Neural progenitor cell (in vitro differentiated cells): ENCODE measurements around the gene RAD51B. TPM values are rescaled to one million over a fixed set of nuclear protein-coding genes. Genes with fewer than 3 reads are reported as not detected.
A peak's percentile ranks its signal among the peaks of the same experiment; 100 is the strongest.

Source experiments
- DNase-seq: peaks from one replicate; pipeline ENCODE4 v3.0.0-alpha.2; 2016; ENCODE audit warnings: low spot score
- H2AFZ ChIP-seq: fragments of 200-600 bp; sonication (generic); replicated peaks from 2 replicates; pipeline ENCODE4 v1.6.1; 2016; ENCODE audit warnings: antibody characterized with exemption
- H3F3A ChIP-seq: fragments of 200-600 bp; sonication (generic); 2 replicates; pipeline ENCODE4 v1.6.1; 2016; ENCODE audit warnings: antibody characterized with exemption, low read depth
- H3K27ac ChIP-seq: fragments of 200-600 bp; sonication (generic); 2 replicates; pipeline ENCODE4 v1.5.1; 2016; ENCODE audit warnings: mild to moderate bottlenecking
- H3K27me3 ChIP-seq: fragments of 200-600 bp; sonication (generic); 2 replicates; pipeline ENCODE4 v1.6.1; 2016; ENCODE audit warnings: mild to moderate bottlenecking, moderate library complexity
- H3K36me3 ChIP-seq: fragments of 200-600 bp; sonication (generic); 2 replicates; pipeline ENCODE4 v1.5.1; 2016
- H3K4me1 ChIP-seq: fragments of 200-600 bp; sonication (generic); 2 replicates; pipeline ENCODE4 v1.6.1; 2016; ENCODE audit warnings: mixed run types
- H3K4me2 ChIP-seq: fragments of 200-600 bp; sonication (generic); 2 replicates; pipeline ENCODE4 v1.6.1; 2016
- H3K4me3 ChIP-seq: fragments of 200-600 bp; sonication (generic); 2 replicates; pipeline ENCODE4 v1.5.1; 2016
- H3K79me2 ChIP-seq: fragments of 200-600 bp; sonication (generic); 2 replicates; pipeline ENCODE4 v1.6.1; 2016; ENCODE audit warnings: low read depth
- H3K9ac ChIP-seq: fragments of 200-600 bp; sonication (generic); 2 replicates; pipeline ENCODE4 v1.6.1; 2016
- H3K9me3 ChIP-seq: fragments of 200-600 bp; sonication (generic); 2 replicates; pipeline ENCODE4 v1.5.1; 2016; ENCODE audit warnings: low read depth
- H4K20me1 ChIP-seq: fragments of 200-600 bp; sonication (generic); 2 replicates; pipeline ENCODE4 v1.6.1; 2016; ENCODE audit warnings: low read depth
- H3K27ac Mint-ChIP-seq: 3 replicates; pipeline ENCODE4 v1.8.0; 2021; ENCODE audit warnings: mixed read lengths
- H3K27me3 Mint-ChIP-seq: 2 replicates; pipeline ENCODE4 v1.8.0; 2022; ENCODE audit warnings: low read depth, mild to moderate bottlenecking, inconsistent platforms, moderate library complexity, mixed read lengths; ENCODE audit not compliant: insufficient read depth
- H3K36me3 Mint-ChIP-seq: 3 replicates; pipeline ENCODE4 v1.8.0; 2021; ENCODE audit warnings: mixed read lengths
- H3K4me1 Mint-ChIP-seq: 3 replicates; pipeline ENCODE4 v1.8.0; 2021; ENCODE audit warnings: mixed read lengths
- H3K4me3 Mint-ChIP-seq: 3 replicates; pipeline ENCODE4 v1.8.0; 2021; ENCODE audit warnings: mild to moderate bottlenecking, moderate library complexity, mixed read lengths
- H3K9me3 Mint-ChIP-seq: 3 replicates; pipeline ENCODE4 v1.8.0; 2020; ENCODE audit warnings: mixed read lengths
- EZH2 ChIP-seq: fragments of 200-600 bp; sonication (generic); IDR thresholded peaks from 2 replicates; pipeline ENCODE4 v1.6.1; 2017; ENCODE audit warnings: antibody characterized with exemption, mild to moderate bottlenecking, moderate library complexity
- EZH2phosphoT487 ChIP-seq: fragments of 200-600 bp; sonication (generic); IDR thresholded peaks from 2 replicates; pipeline ENCODE4 v1.6.1; 2017; ENCODE audit warnings: antibody characterized with exemption
- total RNA-seq: library from RNA; depleted of rRNA; stranded (reverse); fragments of >200 nt; gene quantifications from 2 replicates; pipeline ENCODE4 v1.2.3, GENCODE V29; 2015; ENCODE audit warnings: low replicate concordance
- TF ChIP-seq, protein P1 (sequence below): fragments of 200-600 bp; sonication (generic); IDR thresholded peaks from 2 replicates; pipeline ENCODE4 v1.5.1; 2017; ENCODE audit warnings: antibody characterized with exemption, mild to moderate bottlenecking

The RAD51B gene
- total RNA-seq, 1 donor from 2014 or later = 50.5 TPM

DNA sequence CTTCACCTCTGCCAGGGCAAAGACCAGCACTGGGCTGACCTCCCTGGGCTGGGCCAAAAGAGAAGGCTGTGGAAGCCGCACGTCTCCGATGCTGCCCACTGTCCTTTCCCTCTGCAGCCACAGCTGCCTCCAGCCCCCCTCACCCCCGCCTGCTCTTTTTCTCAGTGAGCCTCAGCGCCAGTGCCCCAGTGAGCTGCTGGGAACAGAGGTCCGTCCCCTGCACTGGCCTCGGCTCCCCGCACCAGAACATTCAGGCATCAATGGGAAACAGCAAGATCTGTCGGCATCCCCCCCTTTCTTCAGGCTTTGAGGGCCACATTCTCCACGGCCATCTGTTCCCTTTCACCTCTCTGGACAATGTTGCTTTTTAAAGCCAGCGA lies 575.2 kb downstream of the RAD51B start:
- H3F3A ChIP-seq = peaks cover 44% of the 10 kb centered on the region
- no peak overlapping the region for H2AFZ ChIP-seq
- peaks cover 68% of the 10 kb centered on the region for H3K4me1 ChIP-seq
- Mint-ChIP-seq H3K36me3 (peaks cover 5% of the 10 kb centered on the region), H3K27me3 (peaks cover 4% of the 10 kb centered on the region), H3K9me3 (peaks cover 8% of the 10 kb centered on the region), H3K27ac (peak overlapping the region; percentile 99), H3K4me3 (peak overlapping the region; percentile 72), H3K4me1 (peaks cover 85% of the 10 kb centered on the region)
- H3K79me2 ChIP-seq = no peaks in the 10 kb centered on the region
- H3K4me2 ChIP-seq = peak overlapping the region; percentile 57
- no peak overlapping the region for H3K9ac ChIP-seq
- H3K27me3 ChIP-seq = no peaks in the 10 kb centered on the region
- DNase-seq = peak; percentile 85
- TF ChIP-seq EZH2 (no peak), EZH2phosphoT487 (no peak)
- TF ChIP-seq, protein P1, sequence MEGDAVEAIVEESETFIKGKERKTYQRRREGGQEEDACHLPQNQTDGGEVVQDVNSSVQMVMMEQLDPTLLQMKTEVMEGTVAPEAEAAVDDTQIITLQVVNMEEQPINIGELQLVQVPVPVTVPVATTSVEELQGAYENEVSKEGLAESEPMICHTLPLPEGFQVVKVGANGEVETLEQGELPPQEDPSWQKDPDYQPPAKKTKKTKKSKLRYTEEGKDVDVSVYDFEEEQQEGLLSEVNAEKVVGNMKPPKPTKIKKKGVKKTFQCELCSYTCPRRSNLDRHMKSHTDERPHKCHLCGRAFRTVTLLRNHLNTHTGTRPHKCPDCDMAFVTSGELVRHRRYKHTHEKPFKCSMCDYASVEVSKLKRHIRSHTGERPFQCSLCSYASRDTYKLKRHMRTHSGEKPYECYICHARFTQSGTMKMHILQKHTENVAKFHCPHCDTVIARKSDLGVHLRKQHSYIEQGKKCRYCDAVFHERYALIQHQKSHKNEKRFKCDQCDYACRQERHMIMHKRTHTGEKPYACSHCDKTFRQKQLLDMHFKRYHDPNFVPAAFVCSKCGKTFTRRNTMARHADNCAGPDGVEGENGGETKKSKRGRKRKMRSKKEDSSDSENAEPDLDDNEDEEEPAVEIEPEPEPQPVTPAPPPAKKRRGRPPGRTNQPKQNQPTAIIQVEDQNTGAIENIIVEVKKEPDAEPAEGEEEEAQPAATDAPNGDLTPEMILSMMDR = no peak
- H3K9me3 ChIP-seq = no peaks in the 10 kb centered on the region
- no peaks in the 10 kb centered on the region for H3K36me3 ChIP-seq
- peak overlapping the region; percentile 95 for H3K27ac ChIP-seq
- no peaks in the 10 kb centered on the region for H4K20me1 ChIP-seq
- no peak overlapping the region for H3K4me3 ChIP-seq

- Histone ChIP-seq H3K9ac (no peak overlapping the region), H3K27ac (peak overlapping the region; percentile 95), H3K9me3 (no peaks in the 10 kb centered on the region), H3F3A (peaks cover 44% of the 10 kb centered on the region), H4K20me1 (no peaks in the 10 kb centered on the region), H2AFZ (no peak overlapping the region), H3K4me2 (peak overlapping the region; percentile 57), H3K27me3 (no peaks in the 10 kb centered on the region), H3K36me3 (no peaks in the 10 kb centered on the region), H3K4me3 (no peak overlapping the region), H3K79me2 (no peaks in the 10 kb centered on the region), H3K4me1 (peaks cover 72% of the 10 kb centered on the region)
- Mint-ChIP-seq H3K4me1 (peaks cover 88% of the 10 kb centered on the region), H3K27me3 (peaks cover 4% of the 10 kb centered on the region), H3K36me3 (no peaks in the 10 kb centered on the region), H3K9me3 (peaks cover 2% of the 10 kb centered on the region), H3K4me3 (peak overlapping the region; percentile 72), H3K27ac (peak overlapping the region; percentile 99)
- no peak for DNase-seq
- TF ChIP-seq EZH2 (no peak), EZH2phosphoT487 (no peak)
- TF ChIP-seq, protein P1 = no peak
Measured at GRCh38 chr14:68395604-68396003, 576.0 kb downstream of the RAD51B start.

DNA sequence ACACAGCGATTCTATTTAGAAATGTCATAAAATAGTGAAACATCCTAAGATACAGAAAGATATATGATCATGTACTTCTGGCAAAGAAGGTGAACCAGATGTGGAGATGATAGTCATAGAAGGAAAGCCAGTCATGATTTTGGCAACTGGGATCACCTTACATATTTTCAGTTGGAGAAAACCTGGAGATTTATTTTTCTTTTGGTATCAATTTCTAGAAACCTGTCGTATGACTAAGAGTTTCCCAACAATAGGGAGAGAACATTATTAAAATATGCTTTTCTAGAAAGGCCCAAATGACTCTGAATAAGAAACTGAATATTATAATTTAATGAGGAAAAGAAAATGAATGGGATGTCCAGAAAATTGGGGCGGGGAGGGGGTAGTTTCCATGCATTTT lies 576.9 kb downstream of the RAD51B start:
- no peak overlapping the region for H3K4me3 ChIP-seq
- H3K27ac ChIP-seq = no peak overlapping the region
- H2AFZ ChIP-seq = no peak overlapping the region
- no peaks in the 10 kb centered on the region for H4K20me1 ChIP-seq
- TF ChIP-seq EZH2phosphoT487 (no peak), EZH2 (no peak)
- TF ChIP-seq, protein P1 = no peak
- DNase-seq = no peak
- H3K27me3 ChIP-seq = no peaks in the 10 kb centered on the region
- no peak overlapping the region for H3K9ac ChIP-seq
- Mint-ChIP-seq H3K36me3 (no peaks in the 10 kb centered on the region), H3K4me1 (peaks cover 89% of the 10 kb centered on the region), H3K4me3 (no peak overlapping the region), H3K27me3 (no peaks in the 10 kb centered on the region), H3K9me3 (no peaks in the 10 kb centered on the region), H3K27ac (no peak overlapping the region)
- H3K79me2 ChIP-seq = no peaks in the 10 kb centered on the region
- H3K36me3 ChIP-seq = no peaks in the 10 kb centered on the region
- peaks cover 81% of the 10 kb centered on the region for H3K4me1 ChIP-seq
- peaks cover 44% of the 10 kb centered on the region for H3F3A ChIP-seq
- no peak overlapping the region for H3K4me2 ChIP-seq
- no peaks in the 10 kb centered on the region for H3K9me3 ChIP-seq
